Lung (tissue), 12 donors: ENCODE results near the gene SLC22A14. TPM values are rescaled to one million over a fixed set of nuclear protein-coding genes. Genes with fewer than 3 reads are reported as not detected.

ENCODE experiments used
- ATAC-seq: fragments of 200-7000 bp; cut with Tn5 transposase; one replicate; pipeline ENCODE4 v1.9.1; 2020; ENCODE audit warnings: moderate number of reproducible peaks; ENCODE audit not compliant: insufficient read depth, low FRiP score
- DNase-seq, 3 donors: peaks; one replicate each; pipeline ENCODE4 v3.0.0-alpha.2; 2013 to 2017
- H3K27ac ChIP-seq, 2 donors: one replicate each; pipeline ENCODE4 v1.5.1; 2013; ENCODE audit warnings: mild to moderate bottlenecking in 2 of 2, moderate library complexity in 2 of 2, control low read depth in 1 of 2, inconsistent platforms in 1 of 2, low read depth in 1 of 2, low read length in 1 of 2
- H3K27me3 ChIP-seq, 3 donors: one replicate each; pipeline ENCODE4 v1.5.1; 2013; ENCODE audit warnings: low read length in 2 of 3; ENCODE audit not compliant: control insufficient read depth in 3 of 3, insufficient read depth in 3 of 3
- H3K36me3 ChIP-seq, 4 donors: one replicate each; pipeline ENCODE4 v1.5.1; 2013; ENCODE audit warnings: low read length in 4 of 4, mild to moderate bottlenecking in 1 of 4, moderate library complexity in 1 of 4; ENCODE audit not compliant: control insufficient read depth in 4 of 4, insufficient read depth in 4 of 4
- H3K4me1 ChIP-seq, 5 donors: one replicate each; pipeline ENCODE4 v1.5.1; 2013; ENCODE audit warnings: low read length in 5 of 5, mild to moderate bottlenecking in 2 of 5, moderate library complexity in 1 of 5; ENCODE audit not compliant: control insufficient read depth in 5 of 5, insufficient read depth in 5 of 5
- H3K4me3 ChIP-seq: one replicate; pipeline ENCODE4 v1.5.1; 2013; ENCODE audit warnings: mild to moderate bottlenecking, control low read depth, moderate library complexity
- H3K9ac ChIP-seq, 2 donors: one replicate each; pipeline ENCODE4 v1.5.1; 2013; ENCODE audit warnings: low read length in 2 of 2, control low read depth in 1 of 2; ENCODE audit not compliant: insufficient read depth in 1 of 2
- H3K9me3 ChIP-seq, 4 donors: one replicate each; pipeline ENCODE4 v1.5.1; 2013; ENCODE audit warnings: low read length in 3 of 4, mild to moderate bottlenecking in 1 of 4, moderate library complexity in 1 of 4; ENCODE audit not compliant: control insufficient read depth in 4 of 4, insufficient read depth in 3 of 4
- WGBS, 2 donors: extraction: QIAGEN DNeasy Blood & Tissue Kit; methylation state at CpG; one replicate each; pipeline ENCODE4 v1.1.7; 2013; 5-methylcytosine and 5-hydroxymethylcytosine counted together
- polyA plus RNA-seq, 2 donors: library from polyadenylated mRNA; stranded (reverse); fragments of 200-250 nt; gene quantifications; one replicate each; pipeline ENCODE4 v1.2.1, GENCODE V29; 2013
- total RNA-seq, 2 donors: library from RNA; depleted of rRNA in 1 of 2; stranded (reverse); fragments of >200 nt in 1 of 2; gene quantifications; one replicate each; pipeline ENCODE4 v1.2.1, GENCODE V29; 2014 to 2021
- TF ChIP-seq, protein P1 (sequence below): IDR thresholded peaks from 2 replicates; pipeline ENCODE4 v1.5.1; 2012; ENCODE audit warnings: mild to moderate bottlenecking; ENCODE audit errors: control extremely low read depth, extremely low read depth
- donor health status: control.
- donor health status: control.
- donor health status: Bipolar disorder and iron deficiency.
- donor health status: healthy.
- donor health status: DM: yes; HTN: yes; CAD: no.

SLC22A14 gene
- total and polyA plus RNA-seq, 4 donors = 0.06 to 0.07 TPM; not detected in 2

DNA sequence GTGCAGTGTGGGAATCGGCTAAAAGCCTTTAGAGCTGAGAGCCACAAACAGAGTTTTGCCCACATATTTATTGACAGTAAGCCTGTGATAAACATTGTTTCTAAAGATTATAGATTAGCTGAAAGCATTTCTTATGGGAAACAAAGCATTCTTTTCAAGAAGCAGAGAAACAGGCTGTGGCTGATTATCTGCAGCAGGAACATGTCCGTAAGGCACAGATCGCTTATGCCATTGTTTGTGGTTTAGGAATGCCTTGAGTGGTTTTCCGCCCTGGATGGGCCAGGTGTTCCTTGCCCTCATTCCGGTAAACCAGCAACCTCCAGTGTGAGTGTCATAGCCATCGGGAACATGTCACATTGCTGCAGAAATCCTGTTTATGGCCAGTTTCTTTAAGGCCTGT is 76.9 kb downstream of the SLC22A14 start:
- Histone ChIP-seq H3K27ac (no peak overlapping the region), H3K9me3 (no peaks in the 10 kb centered on the region), H3K4me1 (peaks cover 0 to 3% (median 0%) of the 10 kb centered on the region in 5 donors), H3K27me3 (no peaks in the 10 kb centered on the region), H3K36me3 (peaks cover 0 to 9% (median under 1%) of the 10 kb centered on the region in 4 donors), H3K9ac (no peak overlapping the region), H3K4me3 (no peak overlapping the region)
- no peak for DNase-seq
- TF ChIP-seq, protein P1, sequence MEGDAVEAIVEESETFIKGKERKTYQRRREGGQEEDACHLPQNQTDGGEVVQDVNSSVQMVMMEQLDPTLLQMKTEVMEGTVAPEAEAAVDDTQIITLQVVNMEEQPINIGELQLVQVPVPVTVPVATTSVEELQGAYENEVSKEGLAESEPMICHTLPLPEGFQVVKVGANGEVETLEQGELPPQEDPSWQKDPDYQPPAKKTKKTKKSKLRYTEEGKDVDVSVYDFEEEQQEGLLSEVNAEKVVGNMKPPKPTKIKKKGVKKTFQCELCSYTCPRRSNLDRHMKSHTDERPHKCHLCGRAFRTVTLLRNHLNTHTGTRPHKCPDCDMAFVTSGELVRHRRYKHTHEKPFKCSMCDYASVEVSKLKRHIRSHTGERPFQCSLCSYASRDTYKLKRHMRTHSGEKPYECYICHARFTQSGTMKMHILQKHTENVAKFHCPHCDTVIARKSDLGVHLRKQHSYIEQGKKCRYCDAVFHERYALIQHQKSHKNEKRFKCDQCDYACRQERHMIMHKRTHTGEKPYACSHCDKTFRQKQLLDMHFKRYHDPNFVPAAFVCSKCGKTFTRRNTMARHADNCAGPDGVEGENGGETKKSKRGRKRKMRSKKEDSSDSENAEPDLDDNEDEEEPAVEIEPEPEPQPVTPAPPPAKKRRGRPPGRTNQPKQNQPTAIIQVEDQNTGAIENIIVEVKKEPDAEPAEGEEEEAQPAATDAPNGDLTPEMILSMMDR = no peak
- no peak for ATAC-seq
- WGBS, 2 donors = 96 to 97% methylated on average over 6 of the region's 6 CpGs

DNA sequence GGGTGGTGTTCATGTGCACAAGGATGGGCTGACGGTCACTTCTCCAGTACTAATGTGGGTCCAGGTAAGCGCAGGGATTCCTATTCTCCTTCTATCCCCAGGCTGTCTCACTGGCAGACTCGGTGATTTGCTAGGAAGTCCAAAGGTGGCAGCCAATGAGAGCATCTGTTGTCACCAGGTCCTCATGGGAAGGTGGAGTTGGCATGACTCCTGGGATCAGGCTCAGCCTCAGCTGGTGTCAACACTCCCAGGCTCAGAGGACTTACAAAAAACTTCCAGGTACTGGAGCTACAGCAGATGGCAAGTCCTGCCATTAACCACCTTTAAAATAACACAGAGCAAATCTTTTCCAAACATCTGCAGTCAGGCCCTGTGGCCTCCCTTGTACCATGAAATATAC is 78.3 kb downstream of the SLC22A14 start:
- DNase-seq (no peak), ATAC-seq (no peak)
- TF ChIP-seq, protein P1 = no peak
- H3K9me3 ChIP-seq = no peaks in the 10 kb centered on the region
- H3K4me3 ChIP-seq = no peak overlapping the region
- H3K27ac ChIP-seq = no peak overlapping the region
- H3K36me3 ChIP-seq = peaks cover 0 to 9% (median 3%) of the 10 kb centered on the region in 4 donors
- H3K9ac ChIP-seq = no peak overlapping the region
- no peaks in the 10 kb centered on the region for H3K27me3 ChIP-seq
- H3K4me1 ChIP-seq = no peaks in the 10 kb centered on the region
- WGBS, 2 donors = 79 to 95% methylated on average over 3 of the region's 3 CpGs

DNA sequence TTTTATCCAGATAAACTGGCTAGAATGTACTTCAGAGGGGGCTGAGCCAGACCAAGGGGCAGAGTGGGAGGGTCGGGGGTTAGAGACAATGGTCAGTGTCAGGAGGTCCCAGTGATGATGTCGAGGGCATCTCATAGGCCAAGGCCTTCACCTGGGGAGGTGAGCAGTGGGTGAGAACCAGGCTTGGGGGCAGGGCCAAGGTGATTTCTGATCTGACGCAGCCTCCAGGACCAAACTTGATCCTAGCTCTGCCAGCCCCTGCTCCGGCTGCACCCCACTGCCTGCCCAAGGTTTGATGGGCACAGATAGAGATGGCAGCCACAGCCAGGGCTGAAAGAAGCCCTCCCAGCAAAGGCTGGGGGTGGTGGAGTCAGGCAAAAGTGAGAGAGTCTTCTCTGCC is 79.4 kb downstream of the SLC22A14 start:
- DNase-seq (no peak), ATAC-seq (no peak)
- Histone ChIP-seq H3K36me3 (peaks cover 0 to 10% (median 4%) of the 10 kb centered on the region in 4 donors), H3K27ac (no peak overlapping the region), H3K4me3 (no peak overlapping the region), H3K9me3 (peaks cover 0 to 2% (median 0%) of the 10 kb centered on the region in 4 donors), H3K4me1 (no peaks in the 10 kb centered on the region), H3K9ac (no peak overlapping the region), H3K27me3 (no peaks in the 10 kb centered on the region)
- WGBS, 2 donors = 72 to 85% methylated on average over 4 of the region's 4 CpGs
- TF ChIP-seq, protein P1 = no peak

DNA sequence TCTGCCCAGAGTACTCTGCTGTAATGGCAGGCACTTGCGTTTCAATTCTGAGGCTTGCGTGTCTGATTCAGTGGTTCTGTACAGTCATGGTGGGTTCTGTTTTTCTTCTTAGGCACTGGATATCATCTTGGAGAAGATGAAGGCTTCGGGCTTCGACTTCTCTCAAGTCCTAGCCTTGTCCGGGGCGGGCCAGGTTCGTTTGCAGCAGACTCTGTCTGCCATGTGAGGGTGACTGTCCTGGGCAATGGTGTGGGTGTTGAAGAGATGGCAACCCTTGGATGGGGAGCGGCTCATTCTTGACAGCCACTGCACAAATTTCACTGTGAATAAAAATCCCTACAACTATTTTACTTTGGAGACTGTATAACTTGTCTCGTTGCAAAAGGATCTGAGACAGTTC is 80.7 kb downstream of the SLC22A14 start:
- Histone ChIP-seq H3K36me3 (peaks cover 0 to 10% (median 2%) of the 10 kb centered on the region in 4 donors), H3K9me3 (peaks cover 0 to 2% (median 0%) of the 10 kb centered on the region in 4 donors), H3K27ac (no peak overlapping the region), H3K27me3 (no peaks in the 10 kb centered on the region), H3K9ac (no peak overlapping the region), H3K4me1 (no peaks in the 10 kb centered on the region), H3K4me3 (no peak overlapping the region)
- TF ChIP-seq, protein P1 = no peak
- DNase-seq (no peak), ATAC-seq (no peak)
- WGBS, 2 donors = 90 to 94% methylated on average over 9 of the region's 9 CpGs
